Measurements from ENCODE around the gene SMTNL1. TPM values are rescaled to one million over a fixed set of nuclear protein-coding genes. Genes with fewer than 3 reads are reported as not detected.

Gene SMTNL1
- total RNA-seq, 1 donor from 2014 or later, result not detected

GRCh38 chr11:57567515-57568329, 30.3 kb downstream of the SMTNL1 start, which contains the start of gene UBE2L6:
UBE2L6 (minus strand) TSS chr11:57567672; CDS start chr11:57567611, 61 bp downstream.
- H3K4me3 Mint-ChIP-seq, result peak within 1 kb of the TSS; percentile 99

DNA sequence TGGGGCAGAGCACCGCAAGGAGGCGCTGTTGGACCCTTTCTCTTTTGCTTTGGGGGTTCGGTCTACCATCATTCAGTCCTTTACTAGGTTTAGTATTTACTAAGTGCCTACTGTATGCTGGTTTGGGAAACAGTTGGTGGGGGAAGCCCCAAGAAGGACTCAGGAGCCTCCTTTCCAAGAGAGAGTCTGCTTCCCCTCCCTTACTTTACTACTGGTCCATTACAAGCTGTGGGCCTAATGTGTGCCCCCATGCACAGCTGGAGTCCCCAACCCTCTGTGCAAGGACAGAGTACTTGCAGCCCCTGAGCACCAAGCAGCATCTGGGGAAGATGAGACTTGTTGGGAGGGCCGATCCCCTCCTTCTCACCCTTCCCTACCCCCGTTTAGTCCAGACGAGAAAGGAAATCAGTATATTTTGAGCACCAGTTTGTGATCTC, 31.0 kb downstream of the SMTNL1 start:
- peak; percentile 91 for DNase-seq (ENCODE audit: extremely low spot score, unreplicated experiment)
- H3K9me3 Mint-ChIP-seq, result no peaks in the 10 kb centered on the region
- TF ChIP-seq CTCF (conservative IDR thresholded peaks at IDR 0.05), result peak; percentile 98
- H3K27me3 Mint-ChIP-seq, result no peaks in the 10 kb centered on the region
- H3K27ac Mint-ChIP-seq, result peak overlapping the region; percentile 92
- peaks cover 37% of the 10 kb centered on the region for H3K4me1 Mint-ChIP-seq (ENCODE audit: unreplicated experiment)
- H3K4me3 Mint-ChIP-seq, result peak overlapping the region; percentile 99
- H3K36me3 Mint-ChIP-seq, result no peaks in the 10 kb centered on the region

More at GRCh38 chr11:57567515-57568329, 30.3 kb downstream of the SMTNL1 start, which contains the start of gene UBE2L6:
- Mint-ChIP-seq H3K27me3 (no peaks in the 10 kb centered on the region), H3K36me3 (peaks cover 2% of the 10 kb centered on the region), H3K27ac (peak within 1 kb of the TSS; percentile 92), H3K4me1 (ENCODE audit: unreplicated experiment) (peaks cover 38% of the 10 kb centered on the region), H3K9me3 (no peaks in the 10 kb centered on the region)
- peak; percentile 77 for DNase-seq (ENCODE audit: extremely low spot score, unreplicated experiment)
- no peak for TF ChIP-seq CTCF (conservative IDR thresholded peaks at IDR 0.05)

DNA sequence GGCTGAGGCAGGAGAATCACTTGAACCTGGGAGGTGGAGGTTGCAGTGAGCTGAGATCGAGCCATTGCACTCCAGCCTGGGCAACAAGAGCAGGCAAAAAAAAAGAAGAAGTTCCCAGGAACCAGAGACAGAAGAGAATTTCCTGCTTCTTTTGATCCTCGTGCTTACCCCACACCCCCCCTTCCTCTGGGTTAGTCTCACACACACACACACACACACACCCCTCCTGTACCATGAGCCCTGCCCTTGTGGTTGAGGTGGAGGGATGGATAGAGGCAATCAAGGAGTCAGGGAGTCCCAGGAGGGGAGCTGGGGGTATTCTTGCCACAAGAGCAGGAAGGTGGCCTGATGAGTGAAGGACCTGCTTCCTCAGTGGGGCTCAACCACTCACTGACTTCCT, 34.2 kb downstream of the SMTNL1 start:
- Mint-ChIP-seq H3K27ac (no peak overlapping the region), H3K36me3 (no peaks in the 10 kb centered on the region), H3K27me3 (no peaks in the 10 kb centered on the region), H3K9me3 (no peaks in the 10 kb centered on the region), H3K4me3 (no peak overlapping the region), H3K4me1 (ENCODE audit: unreplicated experiment) (peaks cover 24% of the 10 kb centered on the region)
- TF ChIP-seq CTCF (conservative IDR thresholded peaks at IDR 0.05), result no peak
- no peak for DNase-seq (ENCODE audit: extremely low spot score, unreplicated experiment)

DNA sequence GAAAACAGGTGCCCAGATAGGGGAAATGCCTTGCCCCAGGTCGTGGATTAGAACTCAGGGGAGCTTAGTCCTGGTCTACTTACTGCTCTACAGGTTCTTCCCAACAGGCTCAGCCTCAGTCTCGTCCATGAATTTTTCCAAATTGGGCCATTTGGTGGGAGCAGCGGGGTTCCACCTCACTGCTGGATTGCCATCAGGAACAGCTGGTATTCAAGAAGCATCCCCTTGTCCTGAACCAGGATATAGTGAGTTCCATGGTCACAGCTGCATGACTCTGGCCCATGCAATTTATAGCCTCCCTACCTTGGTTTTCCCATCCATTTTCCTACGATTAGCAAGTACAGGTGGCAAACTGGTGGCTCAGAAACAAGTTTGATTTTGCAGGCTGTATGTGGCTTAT, 36.7 kb downstream of the SMTNL1 start:
- H3K4me1 Mint-ChIP-seq (ENCODE audit: unreplicated experiment), result peaks cover 10% of the 10 kb centered on the region
- H3K27ac Mint-ChIP-seq, result no peak overlapping the region
- no peaks in the 10 kb centered on the region for H3K9me3 Mint-ChIP-seq
- no peak for DNase-seq (ENCODE audit: extremely low spot score, unreplicated experiment)
- no peaks in the 10 kb centered on the region for H3K36me3 Mint-ChIP-seq
- H3K4me3 Mint-ChIP-seq, result no peak overlapping the region
- no peaks in the 10 kb centered on the region for H3K27me3 Mint-ChIP-seq
- TF ChIP-seq CTCF (conservative IDR thresholded peaks at IDR 0.05), result no peak

DNA sequence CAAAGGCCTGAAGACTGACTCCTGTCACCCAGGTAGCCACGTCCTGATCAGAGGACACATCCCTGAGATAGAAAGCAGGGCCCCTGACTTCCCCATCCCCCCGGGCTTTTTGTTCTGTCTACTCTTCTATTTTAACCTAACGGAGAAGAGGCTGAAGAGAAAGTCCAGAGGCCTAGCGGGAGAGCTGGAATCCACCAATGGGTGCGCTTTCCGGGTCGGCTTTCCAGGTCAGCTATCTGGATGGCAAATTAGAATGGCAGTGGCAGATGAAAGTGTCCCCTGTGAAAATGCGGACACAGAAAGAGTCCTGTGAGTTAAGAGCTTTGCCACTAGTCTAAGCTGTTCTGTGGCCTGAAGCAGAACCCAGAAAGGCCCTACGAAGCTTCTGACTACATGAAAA, 46.9 kb downstream of the SMTNL1 start:
- Mint-ChIP-seq H3K27me3 (no peaks in the 10 kb centered on the region), H3K9me3 (no peaks in the 10 kb centered on the region), H3K36me3 (no peaks in the 10 kb centered on the region), H3K4me1 (ENCODE audit: unreplicated experiment) (peaks cover 10% of the 10 kb centered on the region), H3K4me3 (no peak overlapping the region), H3K27ac (no peak overlapping the region)
- no peak for TF ChIP-seq CTCF (conservative IDR thresholded peaks at IDR 0.05)
- no peak for DNase-seq (ENCODE audit: extremely low spot score, unreplicated experiment)
